Dendritic cell treated with granulocyte-macrophage colony-stimulating factor and Interleukin-4, amounts not matched to agents 40 ng/mL and 50 ng/mL, for 4 days (primary cell): ENCODE results near the gene GPATCH4.

Source experiments
- H3K27ac Mint-ChIP-seq: one replicate; pipeline ENCODE4 v1.8.0; 2022; ENCODE audit warnings: mild to moderate bottlenecking, mixed read lengths
- H3K27me3 Mint-ChIP-seq: one replicate; pipeline ENCODE4 v1.8.0; 2022; ENCODE audit warnings: mild to moderate bottlenecking, mixed read lengths
- H3K36me3 Mint-ChIP-seq: one replicate; pipeline ENCODE4 v1.8.0; 2022; ENCODE audit warnings: low read depth, mixed read lengths
- H3K4me1 Mint-ChIP-seq: one replicate; pipeline ENCODE4 v1.8.0; 2022; ENCODE audit warnings: low read depth, mixed read lengths
- H3K4me3 Mint-ChIP-seq: one replicate; pipeline ENCODE4 v1.8.0; 2022; ENCODE audit warnings: mild to moderate bottlenecking, moderate library complexity, mixed read lengths
- H3K9me3 Mint-ChIP-seq: one replicate; pipeline ENCODE4 v1.8.0; 2022; ENCODE audit warnings: mixed read lengths
- intact Hi-C: fragments of 100-400 bp; cut with micrococcal nuclease; formaldehyde crosslinking; loops from one replicate; pipeline ENCODE4 v1.15.0; 2022

The GPATCH4 gene

GRCh38 chr1:156586323-156586722 lies 15.0 kb downstream of the GPATCH4 start:
- intact Hi-C loops = no loop called here
- H3K4me3 Mint-ChIP-seq = no peak overlapping the region

DNA sequence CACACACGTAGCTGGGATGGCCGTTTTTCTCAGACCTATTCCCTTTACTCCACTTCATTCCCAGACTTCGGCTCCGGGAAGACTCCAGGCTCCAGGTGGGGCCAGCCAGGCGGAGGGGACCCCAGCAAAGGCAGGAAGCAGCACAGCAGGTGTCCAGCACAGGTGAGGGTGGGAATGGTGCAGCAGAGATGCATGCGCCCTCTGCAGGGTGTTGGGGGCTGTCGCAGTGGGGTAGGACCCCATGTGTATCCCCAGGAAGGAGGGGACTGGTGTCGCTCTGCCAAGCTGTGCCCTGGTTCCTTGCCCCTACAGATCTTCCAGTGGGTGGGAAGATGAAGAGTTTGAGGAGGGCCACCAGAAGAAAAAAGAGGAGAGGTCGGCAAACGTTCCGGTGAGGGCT lies 16.5 kb downstream of the GPATCH4 start:
- Mint-ChIP-seq H3K36me3 (no peaks in the 10 kb centered on the region), H3K27me3 (peaks cover 5% of the 10 kb centered on the region), H3K27ac (no peak overlapping the region), H3K9me3 (no peaks in the 10 kb centered on the region), H3K4me3 (no peak overlapping the region), H3K4me1 (peaks cover 26% of the 10 kb centered on the region)
- intact Hi-C loops = loop anchor here (1.0 kb wide), 1 partner anchor 23 kb away; no protein-coding TSS in a partner anchor

More at GRCh38 chr1:156586323-156586722, 15.0 kb downstream of the GPATCH4 start:
- Mint-ChIP-seq H3K27me3 (peaks cover 5% of the 10 kb centered on the region), H3K36me3 (no peaks in the 10 kb centered on the region), H3K9me3 (no peaks in the 10 kb centered on the region), H3K27ac (no peak overlapping the region), H3K4me1 (peaks cover 26% of the 10 kb centered on the region)

DNA sequence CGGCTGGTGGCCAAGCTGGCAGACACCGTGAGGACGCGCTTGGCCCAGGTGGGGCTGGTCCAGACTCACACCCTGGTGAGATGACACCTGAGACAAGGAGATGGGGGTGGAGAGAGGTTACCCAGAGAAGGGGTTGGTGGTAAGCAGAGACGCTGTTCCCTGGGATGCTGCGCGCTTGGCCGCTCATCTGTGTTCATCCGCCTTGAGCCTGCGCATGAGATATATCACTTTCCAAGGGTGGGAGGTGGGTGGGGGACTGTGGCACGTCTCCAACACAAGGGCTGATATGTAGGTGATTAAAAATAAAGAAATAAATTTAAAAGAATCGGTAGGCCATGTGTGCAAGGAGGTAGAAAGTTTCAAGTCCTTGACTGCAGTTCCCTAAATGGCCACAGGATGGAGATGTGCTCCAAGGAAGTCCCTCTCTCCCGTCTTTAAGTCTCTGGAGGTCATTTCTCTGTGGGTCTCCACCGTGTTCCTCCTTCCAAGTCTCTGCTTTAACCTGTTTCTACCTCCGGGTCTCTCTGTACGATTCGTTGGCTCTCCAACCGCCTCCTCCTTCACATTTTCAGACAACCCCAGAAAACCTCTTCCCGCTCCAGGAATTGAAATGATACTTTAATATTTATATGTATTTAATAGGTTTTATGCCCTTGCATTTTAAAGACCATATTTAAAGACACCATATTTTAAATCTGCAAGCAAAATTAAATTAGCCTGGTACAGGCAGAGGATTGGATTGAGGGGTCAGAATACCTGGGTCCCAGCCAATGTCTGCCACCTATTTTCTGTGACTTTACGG lies 17.3 kb downstream of the GPATCH4 start:
- Mint-ChIP-seq H3K4me3 (no peak overlapping the region), H3K36me3 (no peaks in the 10 kb centered on the region), H3K4me1 (peaks cover 26% of the 10 kb centered on the region), H3K9me3 (no peaks in the 10 kb centered on the region), H3K27me3 (peaks cover 5% of the 10 kb centered on the region), H3K27ac (no peak overlapping the region)
- intact Hi-C loops = loop anchor here (1.0 kb wide), 1 partner anchor 24 kb away; no protein-coding TSS in a partner anchor

DNA sequence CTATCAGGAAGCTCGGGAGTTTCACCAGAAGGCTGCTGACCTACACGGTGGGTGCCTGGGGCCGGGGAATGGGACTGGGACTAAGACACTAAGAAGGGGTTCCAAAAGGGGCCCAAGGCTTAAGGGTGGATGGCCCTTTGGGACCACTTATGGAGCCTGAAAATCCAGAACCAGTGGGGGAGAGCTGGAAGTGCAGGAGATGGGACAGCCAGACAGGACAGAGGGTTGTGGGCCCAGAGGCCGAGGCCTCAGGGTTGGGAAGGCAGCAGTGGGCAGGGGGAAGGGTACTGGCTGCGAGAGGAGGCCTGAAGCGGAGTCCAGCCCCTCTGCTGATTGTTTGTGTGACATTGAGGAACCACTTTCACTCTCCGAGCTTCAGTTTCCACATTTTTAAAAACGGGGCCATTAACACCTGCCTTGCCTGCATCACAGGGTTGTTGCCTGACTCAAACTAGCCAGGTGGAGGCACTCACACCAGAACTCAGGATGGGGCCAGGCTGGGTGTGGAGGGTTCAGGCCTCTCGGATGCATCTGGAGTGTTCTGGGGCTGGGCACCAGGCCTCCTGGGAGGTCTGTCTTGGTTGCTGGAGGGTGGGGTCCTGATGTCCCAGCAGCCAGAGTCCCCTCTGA lies 18.8 kb downstream of the GPATCH4 start:
- Mint-ChIP-seq H3K4me3 (no peak overlapping the region), H3K27ac (peak overlapping the region; percentile 24), H3K36me3 (no peaks in the 10 kb centered on the region), H3K27me3 (peaks cover 5% of the 10 kb centered on the region), H3K4me1 (peaks cover 26% of the 10 kb centered on the region), H3K9me3 (no peaks in the 10 kb centered on the region)
- intact Hi-C loops = no loop called here

GRCh38 chr1:156581661-156582387 lies 19.5 kb downstream of the GPATCH4 start:
- Mint-ChIP-seq H3K27ac (peak overlapping the region; percentile 24), H3K4me1 (peaks cover 26% of the 10 kb centered on the region), H3K9me3 (no peaks in the 10 kb centered on the region), H3K36me3 (no peaks in the 10 kb centered on the region), H3K4me3 (no peak overlapping the region), H3K27me3 (peaks cover 5% of the 10 kb centered on the region)
- intact Hi-C loops = no loop called here

- Mint-ChIP-seq H3K4me3 (no peak within 1 kb of the TSS), H3K27me3 (peaks cover 5% of the 10 kb centered on the region), H3K36me3 (no peaks in the 10 kb centered on the region), H3K27ac (no peak within 1 kb of the TSS), H3K4me1 (peaks cover 26% of the 10 kb centered on the region), H3K9me3 (no peaks in the 10 kb centered on the region)
- intact Hi-C loops = no loop called here
Measured at GRCh38 chr1:156579472-156579871, 21.8 kb downstream of the GPATCH4 start, which contains the start of gene TTC24. Gene TTC24 (plus strand): TSS chr1:156579723. CDS start chr1:156581365, 1,642 bp downstream.

GRCh38 chr1:156578055-156578454 lies 23.2 kb downstream of the GPATCH4 start:
- H3K9me3 Mint-ChIP-seq = no peaks in the 10 kb centered on the region
- H3K27me3 Mint-ChIP-seq = peaks cover 8% of the 10 kb centered on the region
- no peak overlapping the region for H3K27ac Mint-ChIP-seq
- H3K4me1 Mint-ChIP-seq = peaks cover 15% of the 10 kb centered on the region
- H3K4me3 Mint-ChIP-seq = no peak overlapping the region
- intact Hi-C loops = no loop called here
- no peaks in the 10 kb centered on the region for H3K36me3 Mint-ChIP-seq

GRCh38 chr1:156577550-156577949 lies 23.7 kb downstream of the GPATCH4 start:
- H3K27ac Mint-ChIP-seq = no peak overlapping the region
- peaks cover 15% of the 10 kb centered on the region for H3K4me1 Mint-ChIP-seq
- intact Hi-C loops = no loop called here
- no peaks in the 10 kb centered on the region for H3K9me3 Mint-ChIP-seq
- peaks cover 9% of the 10 kb centered on the region for H3K27me3 Mint-ChIP-seq
- H3K36me3 Mint-ChIP-seq = no peaks in the 10 kb centered on the region
- no peak overlapping the region for H3K4me3 Mint-ChIP-seq

GRCh38 chr1:156574039-156574633 lies 27.1 kb downstream of the GPATCH4 start:
- Mint-ChIP-seq H3K36me3 (no peaks in the 10 kb centered on the region), H3K9me3 (no peaks in the 10 kb centered on the region)
- intact Hi-C loops = loop anchor here (5.0 kb wide), 2 partner anchors 72 to 92 kb away; partner anchors contain the start of gene MEF2D

GRCh38 chr1:156572663-156573018 lies 28.6 kb downstream of the GPATCH4 start:
- intact Hi-C loops = loop anchor here (5.0 kb wide), 2 partner anchors 70 to 90 kb away; partner anchors contain the start of gene MEF2D
- Mint-ChIP-seq H3K4me1 (peaks cover 33% of the 10 kb centered on the region), H3K27me3 (peaks cover 6% of the 10 kb centered on the region), H3K27ac (peak overlapping the region; percentile 33), H3K9me3 (no peaks in the 10 kb centered on the region), H3K4me3 (peak overlapping the region; percentile 76), H3K36me3 (no peaks in the 10 kb centered on the region)

More at GRCh38 chr1:156574039-156574633, 27.1 kb downstream of the GPATCH4 start:
- peaks cover 6% of the 10 kb centered on the region for H3K27me3 Mint-ChIP-seq
- no peak overlapping the region for H3K27ac Mint-ChIP-seq
- peaks cover 33% of the 10 kb centered on the region for H3K4me1 Mint-ChIP-seq
- no peak overlapping the region for H3K4me3 Mint-ChIP-seq

GRCh38 chr1:156571919-156572662 lies 29.2 kb downstream of the GPATCH4 start, which contains the start of gene IQGAP3:
Gene IQGAP3 (minus strand): TSS chr1:156572565. CDS start chr1:156572529, 36 bp downstream.
- H3K4me1 Mint-ChIP-seq = peaks cover 33% of the 10 kb centered on the region
- H3K27me3 Mint-ChIP-seq = peaks cover 6% of the 10 kb centered on the region
- peak within 1 kb of the TSS; percentile 33 for H3K27ac Mint-ChIP-seq
- no peaks in the 10 kb centered on the region for H3K36me3 Mint-ChIP-seq
- H3K4me3 Mint-ChIP-seq = peak within 1 kb of the TSS; percentile 76
- no peaks in the 10 kb centered on the region for H3K9me3 Mint-ChIP-seq
- intact Hi-C loops = loop anchor here (5.0 kb wide), 2 partner anchors 70 to 90 kb away; partner anchors contain the start of gene MEF2D

GRCh38 chr1:156571261-156571852 lies 29.9 kb downstream of the GPATCH4 start:
- H3K4me1 Mint-ChIP-seq = peaks cover 37% of the 10 kb centered on the region
- no peak overlapping the region for H3K4me3 Mint-ChIP-seq
- H3K36me3 Mint-ChIP-seq = no peaks in the 10 kb centered on the region
- H3K9me3 Mint-ChIP-seq = no peaks in the 10 kb centered on the region
- H3K27me3 Mint-ChIP-seq = peaks cover 6% of the 10 kb centered on the region
- peak overlapping the region; percentile 33 for H3K27ac Mint-ChIP-seq
- intact Hi-C loops = loop anchor here (5.0 kb wide), 2 partner anchors 69 to 89 kb away; partner anchors contain the start of gene MEF2D
